GM19328 (cell line): ENCODE measurements around the gene BICC1.

Source experiments
- ATAC-seq: cut with Tn5 transposase; IDR thresholded peaks from one replicate; pipeline ENCODE4 v1.9.1; 2021; ENCODE audit warnings: mild to moderate bottlenecking, moderate library complexity; ENCODE audit not compliant: unreplicated experiment

BICC1 gene

DNA sequence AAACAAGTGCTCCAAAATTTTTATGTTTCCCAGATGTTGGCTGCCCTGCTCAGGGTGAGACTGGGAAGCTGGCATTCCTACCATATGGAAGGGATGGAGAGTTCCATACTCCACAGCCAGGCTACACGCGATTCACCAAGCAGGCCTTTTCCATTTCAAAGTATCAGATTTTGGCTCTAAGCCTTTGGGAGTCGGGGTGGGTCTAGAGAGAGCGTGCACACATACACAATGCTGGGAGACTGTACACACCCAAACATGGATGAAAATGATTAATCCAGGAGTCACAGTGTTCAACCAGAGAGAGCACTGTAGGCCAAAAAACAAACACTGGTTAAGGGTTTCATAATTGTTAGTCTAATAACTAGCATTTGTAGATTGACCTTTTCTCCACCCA is 295.0 kb downstream of the BICC1 start:
- no peak for ATAC-seq

DNA sequence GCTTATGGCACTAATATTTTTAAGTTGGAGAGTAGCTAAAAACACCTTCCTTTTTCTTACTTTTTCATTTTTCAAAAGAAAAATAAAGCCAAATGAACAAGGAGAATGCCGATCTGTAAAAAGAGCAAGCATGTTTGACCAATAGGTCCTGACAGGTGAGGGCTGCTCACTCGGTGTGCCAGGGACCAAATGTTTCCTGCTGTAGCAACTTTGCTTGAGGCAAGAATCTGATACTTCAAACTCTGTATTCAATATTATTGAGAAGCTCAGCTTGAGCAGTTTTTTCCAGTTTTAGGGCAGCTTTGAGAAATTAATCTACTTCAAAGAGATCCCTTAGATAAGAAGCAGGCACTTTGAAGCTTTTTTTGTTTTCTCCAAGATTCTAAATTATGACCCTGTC is 298.1 kb downstream of the BICC1 start:
- ATAC-seq = no peak

DNA sequence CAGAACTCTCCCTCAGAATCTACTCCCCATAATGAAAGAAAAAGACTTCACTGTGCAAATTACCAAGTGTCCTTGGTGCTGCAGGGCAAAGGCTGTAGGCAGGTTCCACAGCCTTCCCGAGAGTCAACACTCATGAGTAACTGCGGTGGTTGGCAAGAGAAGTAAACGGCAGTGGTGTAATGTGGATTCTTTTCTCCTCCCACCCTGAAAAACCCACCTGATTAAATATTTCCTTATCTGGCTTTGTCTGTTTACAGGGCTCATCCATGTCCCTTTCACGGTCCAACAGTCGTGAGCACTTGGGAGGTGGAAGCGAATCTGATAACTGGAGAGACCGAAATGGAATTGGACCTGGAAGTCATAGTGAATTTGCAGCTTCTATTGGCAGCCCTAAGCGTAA is 300.9 kb downstream of the BICC1 start:
- no peak for ATAC-seq

DNA sequence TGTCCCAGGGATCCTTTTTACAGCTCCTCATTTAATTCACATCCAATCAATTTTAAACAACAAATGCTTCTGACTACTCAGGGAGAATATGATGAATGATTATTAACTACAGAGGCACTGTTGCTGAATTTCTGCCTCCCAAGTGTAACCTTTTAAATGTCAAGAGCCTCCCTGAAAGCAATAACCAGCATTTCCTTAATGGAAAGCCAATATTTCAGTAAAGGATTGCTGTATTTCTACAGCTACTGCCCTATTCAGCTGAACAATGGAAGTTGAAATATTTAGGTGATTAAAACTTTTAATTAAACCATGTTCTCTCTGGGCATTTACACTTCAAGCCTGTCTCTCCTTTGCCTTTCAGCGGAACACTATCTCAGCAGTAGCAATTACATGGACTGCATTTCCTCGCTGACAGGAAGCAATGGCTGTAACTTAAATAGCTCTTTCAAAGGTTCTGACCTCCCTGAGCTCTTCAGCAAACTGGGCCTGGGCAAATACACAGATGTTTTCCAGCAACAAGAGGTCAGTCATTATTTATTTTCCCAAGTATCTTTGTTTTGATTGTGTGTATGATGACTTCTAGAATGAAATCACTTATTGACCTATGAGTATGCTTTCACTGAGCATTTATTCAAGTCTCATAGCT is 304.7 kb downstream of the BICC1 start:
- ATAC-seq = no peak

DNA sequence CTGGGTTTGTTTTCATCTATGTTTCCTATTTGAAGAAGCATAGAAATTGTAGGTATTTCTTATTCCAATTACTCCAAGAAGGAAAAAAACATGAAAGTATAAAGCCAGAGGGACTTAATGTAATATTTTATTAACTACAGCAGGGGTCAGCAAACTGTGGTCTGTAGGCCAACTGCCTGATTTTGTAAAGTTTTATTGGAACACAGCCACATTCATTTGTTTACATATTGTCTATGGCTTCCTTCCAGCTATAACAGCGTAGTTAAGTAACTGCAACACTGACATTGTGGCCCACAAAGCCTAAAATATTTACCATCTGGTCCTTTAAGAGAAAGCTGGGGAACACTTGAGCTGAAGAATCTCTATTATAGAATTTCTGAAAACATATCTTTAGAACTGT is 306.2 kb downstream of the BICC1 start:
- no peak for ATAC-seq

DNA sequence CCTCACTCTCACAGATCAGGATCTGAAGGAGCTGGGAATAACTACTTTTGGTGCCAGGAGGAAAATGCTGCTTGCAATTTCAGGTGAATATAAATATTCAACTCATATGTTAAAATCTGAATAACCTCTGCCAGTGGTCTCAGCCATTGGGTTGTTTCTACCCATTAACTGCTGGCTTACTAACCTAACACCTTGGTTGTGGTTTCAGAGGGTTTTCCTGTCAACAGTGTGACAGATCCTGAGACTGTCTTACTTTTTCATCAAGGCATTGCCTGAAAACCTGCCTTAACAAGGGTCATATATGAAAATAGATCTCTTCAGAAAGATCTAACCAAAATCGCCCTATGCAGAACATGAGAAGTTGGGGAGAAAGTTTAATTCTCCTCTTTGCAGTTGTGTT is 307.7 kb downstream of the BICC1 start:
- ATAC-seq = no peak

DNA sequence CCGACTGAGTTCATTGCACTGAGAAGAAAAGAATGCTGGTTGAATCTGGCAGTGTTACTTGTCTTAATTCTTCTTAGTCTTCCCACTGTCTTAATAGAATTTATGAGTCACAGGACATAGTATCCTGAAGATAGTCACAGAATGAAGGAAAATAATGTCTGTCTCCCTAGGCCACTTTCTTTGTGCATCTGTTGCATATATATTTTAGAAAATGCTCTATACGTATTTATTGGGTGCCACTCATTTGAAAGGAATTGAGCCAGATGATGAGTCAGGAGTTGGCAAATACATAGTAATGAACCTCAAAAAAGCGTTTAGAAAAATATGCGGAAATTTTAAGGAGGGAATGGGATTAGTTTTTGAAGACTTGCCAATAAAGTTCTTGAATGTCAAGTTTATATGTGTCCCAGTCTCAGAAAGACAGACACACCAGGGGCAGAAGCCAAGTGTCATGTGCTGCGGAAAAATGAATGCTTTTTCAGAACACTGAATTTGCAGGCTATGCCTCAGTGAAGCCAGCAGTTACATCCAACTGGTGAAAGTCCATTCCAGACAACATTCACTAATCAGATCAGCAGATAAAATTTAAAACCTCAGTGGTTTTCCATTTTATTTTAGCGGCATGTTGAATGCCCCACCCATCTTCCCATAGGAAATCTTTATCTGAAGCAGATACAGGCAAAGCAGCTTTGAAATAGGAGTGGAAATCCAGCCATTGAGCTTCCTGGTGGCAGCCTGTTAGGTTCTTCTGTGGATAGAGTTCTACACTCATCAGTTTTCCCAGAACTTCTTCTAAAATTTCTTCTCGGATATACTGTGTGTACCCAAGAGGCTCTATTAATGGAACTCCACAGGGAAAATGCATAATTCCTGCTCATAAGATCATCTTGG is 308.4 kb downstream of the BICC1 start:
- ATAC-seq = no peak

DNA sequence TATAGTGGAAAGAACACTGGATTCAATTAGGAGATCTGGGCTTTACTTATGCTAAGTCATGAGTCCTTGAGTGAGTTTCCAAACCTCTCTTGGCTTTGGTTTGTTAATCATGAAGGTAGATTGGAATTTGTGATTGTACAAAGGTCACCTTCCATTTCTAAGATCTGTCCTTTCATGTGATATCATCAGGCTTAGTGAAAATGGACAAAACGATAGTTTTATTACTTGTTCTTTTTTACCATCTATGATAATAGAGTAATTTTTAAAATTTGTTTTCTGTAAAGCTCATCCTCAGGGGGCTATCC is 309.0 kb downstream of the BICC1 start:
- ATAC-seq = no peak

DNA sequence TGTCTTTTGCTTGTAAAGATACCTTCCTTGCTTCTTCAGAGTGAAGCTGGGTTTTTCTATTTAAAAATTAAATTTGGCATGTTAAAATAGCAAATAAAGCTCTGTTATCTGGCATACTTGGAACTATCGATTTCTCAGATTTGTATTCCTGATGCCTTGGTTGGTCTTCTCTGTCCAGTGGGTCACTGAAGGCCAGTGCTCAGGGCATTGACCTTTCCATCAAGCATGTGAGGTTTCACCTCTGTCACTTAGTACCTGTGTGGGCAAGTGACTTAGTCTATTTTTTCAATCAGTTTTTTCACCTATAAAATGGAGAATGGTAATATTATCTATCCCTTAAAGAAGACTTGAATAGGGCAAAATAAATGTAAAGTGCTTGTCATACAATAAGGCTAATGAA is 311.3 kb downstream of the BICC1 start:
- no peak for ATAC-seq

DNA sequence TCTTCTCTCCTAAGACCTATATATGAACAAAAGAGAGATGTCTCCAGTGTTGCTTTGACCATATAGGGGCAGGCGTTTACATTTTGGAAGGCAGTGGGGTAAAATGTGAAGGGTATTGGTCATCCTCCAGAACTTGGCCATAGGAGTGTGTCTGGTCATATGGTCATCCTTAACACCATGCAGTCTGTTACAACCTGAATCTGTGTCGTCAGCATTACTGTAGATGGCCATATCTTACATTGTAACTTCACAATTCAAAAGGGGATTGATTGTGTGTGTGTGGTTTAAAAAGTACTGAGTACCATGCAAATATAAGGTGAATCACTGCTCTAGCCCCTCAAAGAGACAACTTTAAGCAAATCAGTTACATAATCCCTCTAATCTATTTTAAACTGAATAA is 311.7 kb downstream of the BICC1 start:
- no peak for ATAC-seq

DNA sequence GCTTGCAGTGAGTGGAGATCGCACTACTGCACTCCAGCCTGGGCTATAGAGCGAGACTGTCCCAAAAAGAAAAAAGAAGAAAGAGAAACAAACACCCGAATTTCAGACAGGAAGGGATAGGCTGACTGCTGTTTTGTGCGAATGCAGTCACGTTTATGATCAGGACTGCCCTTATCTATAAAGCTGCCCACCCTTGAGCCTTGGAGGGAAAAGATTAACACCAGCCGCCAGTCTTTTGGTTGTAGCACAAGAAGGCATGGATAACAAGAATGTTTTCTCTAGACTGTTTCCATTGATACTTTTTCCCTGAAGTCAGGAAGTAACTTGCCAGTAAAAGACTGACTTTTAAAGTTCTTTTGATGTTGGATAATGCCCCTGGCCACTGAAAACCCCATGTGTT is 314.0 kb downstream of the BICC1 start:
- no peak for ATAC-seq

DNA sequence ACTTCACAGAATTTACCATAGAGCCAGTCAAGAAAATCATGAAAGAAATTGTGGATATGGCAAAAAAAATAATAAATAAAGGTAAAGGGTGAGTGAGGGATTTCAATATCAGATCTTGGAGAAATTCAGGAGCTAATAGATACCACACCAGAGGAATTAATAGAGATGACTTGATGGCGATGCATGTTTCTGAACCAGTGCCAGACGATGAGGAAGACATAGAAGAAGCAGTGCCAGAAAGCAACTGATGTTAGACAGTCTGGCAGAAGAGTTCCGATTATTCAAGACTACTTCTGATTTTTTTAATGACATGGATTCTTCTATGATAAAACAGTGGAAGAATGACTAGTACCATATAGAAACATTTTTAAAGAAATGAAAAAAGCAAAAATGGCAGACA is 314.7 kb downstream of the BICC1 start:
- no peak for ATAC-seq

DNA sequence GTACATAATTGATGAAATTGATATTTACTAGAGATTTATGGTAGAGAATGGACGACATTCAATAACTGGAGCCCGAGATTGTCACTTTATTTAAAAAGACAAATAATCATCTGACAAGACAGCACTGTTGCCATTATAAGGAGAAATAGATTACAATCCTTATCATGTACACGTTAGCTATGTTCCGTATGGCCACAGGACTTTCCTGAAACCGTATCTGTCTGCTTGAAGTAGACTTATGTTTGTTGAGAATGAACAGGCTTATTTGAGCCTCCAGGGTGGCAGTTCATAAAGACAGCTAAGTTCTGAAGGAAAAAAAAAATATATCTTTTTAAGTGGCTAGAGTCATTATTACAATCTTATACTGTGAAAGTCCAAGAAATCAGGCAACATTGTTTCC is 317.2 kb downstream of the BICC1 start:
- ATAC-seq = no peak

DNA sequence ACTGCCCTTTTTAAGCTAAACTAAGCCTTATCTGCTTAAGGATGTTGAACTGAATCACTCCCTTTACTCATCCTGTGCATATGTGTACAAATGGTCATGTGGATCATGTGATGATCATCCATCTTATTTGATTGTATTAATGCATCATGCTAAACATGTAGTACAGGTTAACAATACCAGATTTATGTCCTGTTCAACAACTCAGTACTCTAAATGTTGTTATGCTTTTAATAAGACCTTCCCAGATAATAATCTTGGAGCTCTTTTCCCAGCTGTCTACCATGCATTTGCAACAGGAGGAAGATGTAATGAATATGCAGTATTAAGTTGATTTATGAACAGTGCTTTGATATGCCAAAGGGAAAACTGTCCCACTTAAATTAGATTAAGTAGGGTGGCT is 318.0 kb downstream of the BICC1 start:
- no peak for ATAC-seq

DNA sequence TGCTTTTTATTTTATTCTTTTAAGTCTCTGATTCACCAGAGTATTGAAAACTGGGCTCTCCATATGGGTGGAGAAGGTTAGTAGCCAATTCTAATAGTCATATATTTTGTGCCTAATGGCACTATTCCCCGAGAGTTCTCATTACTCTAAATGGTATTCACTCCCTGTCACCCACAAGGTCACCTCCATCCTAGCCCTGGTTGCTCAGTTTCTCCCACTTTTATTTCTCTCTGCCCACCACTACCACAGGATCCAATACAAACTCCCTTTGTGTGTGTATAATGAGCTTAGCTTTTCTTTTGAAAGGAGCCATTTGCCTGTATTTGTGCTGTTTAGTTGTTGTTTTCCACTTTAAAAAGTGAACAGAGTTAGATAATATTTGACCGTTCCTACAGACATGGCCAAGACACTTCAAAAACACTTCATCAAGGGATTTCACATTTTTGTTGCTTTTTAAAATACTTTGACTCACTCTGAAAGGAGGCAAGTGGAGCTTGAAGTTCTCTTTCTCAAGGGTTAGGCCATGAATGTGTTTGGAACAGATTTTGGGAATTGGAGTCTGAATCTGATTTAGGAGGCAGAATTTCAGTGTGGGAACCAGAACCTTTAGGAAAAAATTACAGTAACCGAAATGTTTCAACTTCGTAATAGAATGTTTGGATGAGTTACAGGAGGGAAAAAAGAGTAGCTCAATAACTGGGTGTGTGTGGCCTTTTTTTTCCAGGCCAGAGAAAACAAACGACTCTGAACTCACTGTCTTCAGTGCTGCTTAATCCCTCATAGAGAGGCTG is 321.3 kb downstream of the BICC1 start:
- ATAC-seq = no peak

DNA sequence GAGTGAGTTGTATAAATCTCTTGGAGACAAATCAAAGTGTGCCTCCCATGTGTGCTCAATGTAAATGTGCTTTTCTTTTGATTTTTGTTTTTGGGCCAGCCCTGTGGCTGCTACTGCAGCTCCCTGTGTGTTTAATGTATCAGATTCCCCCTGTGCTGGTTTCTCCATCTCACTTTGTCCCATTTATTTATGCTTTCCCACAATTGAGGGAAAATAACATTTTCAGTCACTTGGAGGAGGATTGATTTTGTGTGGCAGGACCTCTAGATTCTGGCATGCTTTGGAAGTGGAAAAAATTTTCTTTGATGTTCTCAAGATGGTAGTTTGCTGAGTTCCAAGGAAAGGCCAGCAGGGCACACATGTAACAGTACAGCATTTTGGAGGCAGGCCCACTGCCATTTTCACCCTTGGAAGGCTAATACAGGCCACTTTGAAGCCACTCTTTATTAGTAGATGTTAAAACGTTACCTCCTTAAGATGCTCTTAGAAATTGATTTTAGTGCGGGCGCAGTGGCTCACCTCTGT is 323.6 kb downstream of the BICC1 start:
- no peak for ATAC-seq

DNA sequence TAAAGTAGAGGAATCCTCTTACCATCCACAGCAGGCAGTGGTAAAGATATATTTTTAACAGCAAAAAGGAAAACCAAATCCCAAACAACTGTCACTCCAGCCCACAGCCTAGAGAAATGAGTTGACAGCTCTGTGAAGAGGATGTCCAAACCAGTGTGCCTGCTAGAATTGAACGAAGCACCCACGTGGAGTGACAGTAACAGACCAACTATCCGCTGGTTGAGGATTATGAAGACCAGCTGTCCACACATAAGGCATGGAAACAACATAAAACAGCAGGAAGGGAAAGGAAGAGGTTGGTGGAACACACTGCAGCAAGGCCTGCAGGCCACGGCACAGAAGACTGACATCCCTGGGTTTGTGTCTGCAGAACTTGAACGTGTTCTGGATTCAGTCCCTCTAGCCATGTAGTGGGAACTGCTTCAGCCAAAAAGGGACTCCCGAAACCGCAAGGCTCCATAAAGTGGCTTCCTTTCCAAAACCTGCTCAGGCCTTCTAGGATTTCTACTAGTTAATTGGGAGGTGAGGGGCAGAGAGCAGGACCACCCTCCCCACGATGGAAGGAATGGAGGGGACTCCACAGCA is 324.4 kb downstream of the BICC1 start:
- no peak for ATAC-seq

DNA sequence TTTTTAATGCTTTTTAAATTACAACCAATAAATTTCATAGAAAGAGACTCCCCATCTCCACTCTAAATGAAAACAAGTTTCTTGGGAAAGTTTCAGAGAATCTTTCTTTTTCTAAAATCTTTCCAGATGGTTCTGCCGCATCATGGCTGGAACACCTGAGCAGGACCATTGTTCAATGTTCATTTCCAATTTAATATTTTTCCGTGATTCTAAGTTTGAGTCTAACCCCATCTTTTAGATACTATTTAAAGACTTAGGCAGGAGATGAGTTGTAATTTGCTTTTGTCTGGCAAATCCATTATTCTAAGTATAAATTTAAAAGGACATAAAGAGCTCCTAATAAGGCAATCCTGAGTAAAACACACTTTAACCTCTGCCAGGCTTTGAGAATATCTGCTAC is 325.2 kb downstream of the BICC1 start:
- no peak for ATAC-seq

DNA sequence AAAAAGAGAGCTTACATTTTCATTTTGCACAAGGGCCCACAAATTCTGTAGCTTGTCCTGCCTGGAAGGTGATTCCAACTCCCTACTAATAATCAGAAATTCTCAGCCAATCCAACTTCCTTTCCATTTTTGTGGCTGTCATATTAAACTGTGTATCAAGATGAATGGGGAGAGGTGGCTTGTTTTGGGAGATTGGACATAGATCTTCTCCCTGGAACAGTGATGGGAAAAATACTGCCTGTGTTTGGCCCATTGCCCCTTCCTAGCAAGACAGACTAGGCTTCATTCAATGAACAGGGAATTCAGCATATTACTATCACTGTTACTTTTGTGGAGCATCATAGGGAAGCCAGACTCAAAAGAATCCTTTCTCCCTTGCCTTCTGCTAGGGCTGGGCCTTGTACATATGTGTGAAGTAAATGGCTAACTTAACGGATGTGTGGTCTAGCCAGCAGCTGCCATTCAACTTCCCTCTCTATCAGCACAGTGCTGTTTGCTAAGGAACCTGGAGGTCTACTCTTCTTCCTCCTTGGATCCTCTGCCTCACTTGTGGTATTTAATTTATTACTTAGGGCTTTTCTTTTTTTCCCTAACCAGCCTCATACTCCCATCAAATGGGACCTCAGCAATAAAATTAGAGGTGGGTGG is 326.0 kb downstream of the BICC1 start:
- no peak for ATAC-seq

DNA sequence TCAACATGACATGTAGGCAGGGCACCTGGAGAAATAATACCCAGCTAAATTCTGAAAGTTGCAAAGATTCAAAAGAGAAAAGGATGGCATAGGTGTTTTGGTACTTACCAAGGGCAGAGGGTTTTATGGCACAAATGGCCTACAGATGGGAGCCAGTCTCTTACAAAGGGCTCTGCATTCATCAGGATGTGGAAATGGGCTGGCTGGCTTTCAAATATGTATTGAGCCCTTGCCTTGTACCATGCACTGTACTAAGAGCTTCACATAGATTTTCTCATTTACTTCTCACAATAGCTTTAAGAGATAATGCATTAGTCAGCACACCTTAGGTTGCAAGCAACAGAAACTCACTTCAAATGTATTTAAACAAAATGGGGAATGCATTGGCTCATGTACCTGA is 327.1 kb downstream of the BICC1 start:
- ATAC-seq = no peak
